ENCODE data around the gene SMIM32. TPM values are rescaled to one million over a fixed set of nuclear protein-coding genes. Genes with fewer than 3 reads are reported as not detected.

SMIM32 gene
- total and polyA plus RNA-seq, 2 experiments from 2014 or later = 0.27 to 0.56 TPM

DNA sequence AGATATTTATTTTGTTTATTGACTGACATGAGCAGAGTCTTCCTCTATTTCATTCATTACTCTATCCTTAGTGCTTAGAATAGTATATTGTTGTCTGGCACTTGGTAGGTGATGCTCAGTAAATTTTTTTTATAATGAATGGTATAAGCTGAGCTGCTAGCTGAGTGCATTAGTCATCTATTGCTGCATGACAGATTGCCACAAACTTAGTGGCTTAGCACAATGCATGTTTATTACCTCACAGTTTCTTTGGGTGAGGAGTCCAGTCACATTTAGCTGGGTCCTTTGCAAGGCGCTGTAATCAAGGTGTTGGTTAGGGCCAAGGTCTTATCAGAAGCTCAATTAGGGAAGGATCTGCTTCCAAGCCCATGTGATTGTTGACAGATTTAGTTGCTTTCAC, 37.2 kb downstream of the SMIM32 start (continued):
- TF ChIP-seq, protein P1, sequence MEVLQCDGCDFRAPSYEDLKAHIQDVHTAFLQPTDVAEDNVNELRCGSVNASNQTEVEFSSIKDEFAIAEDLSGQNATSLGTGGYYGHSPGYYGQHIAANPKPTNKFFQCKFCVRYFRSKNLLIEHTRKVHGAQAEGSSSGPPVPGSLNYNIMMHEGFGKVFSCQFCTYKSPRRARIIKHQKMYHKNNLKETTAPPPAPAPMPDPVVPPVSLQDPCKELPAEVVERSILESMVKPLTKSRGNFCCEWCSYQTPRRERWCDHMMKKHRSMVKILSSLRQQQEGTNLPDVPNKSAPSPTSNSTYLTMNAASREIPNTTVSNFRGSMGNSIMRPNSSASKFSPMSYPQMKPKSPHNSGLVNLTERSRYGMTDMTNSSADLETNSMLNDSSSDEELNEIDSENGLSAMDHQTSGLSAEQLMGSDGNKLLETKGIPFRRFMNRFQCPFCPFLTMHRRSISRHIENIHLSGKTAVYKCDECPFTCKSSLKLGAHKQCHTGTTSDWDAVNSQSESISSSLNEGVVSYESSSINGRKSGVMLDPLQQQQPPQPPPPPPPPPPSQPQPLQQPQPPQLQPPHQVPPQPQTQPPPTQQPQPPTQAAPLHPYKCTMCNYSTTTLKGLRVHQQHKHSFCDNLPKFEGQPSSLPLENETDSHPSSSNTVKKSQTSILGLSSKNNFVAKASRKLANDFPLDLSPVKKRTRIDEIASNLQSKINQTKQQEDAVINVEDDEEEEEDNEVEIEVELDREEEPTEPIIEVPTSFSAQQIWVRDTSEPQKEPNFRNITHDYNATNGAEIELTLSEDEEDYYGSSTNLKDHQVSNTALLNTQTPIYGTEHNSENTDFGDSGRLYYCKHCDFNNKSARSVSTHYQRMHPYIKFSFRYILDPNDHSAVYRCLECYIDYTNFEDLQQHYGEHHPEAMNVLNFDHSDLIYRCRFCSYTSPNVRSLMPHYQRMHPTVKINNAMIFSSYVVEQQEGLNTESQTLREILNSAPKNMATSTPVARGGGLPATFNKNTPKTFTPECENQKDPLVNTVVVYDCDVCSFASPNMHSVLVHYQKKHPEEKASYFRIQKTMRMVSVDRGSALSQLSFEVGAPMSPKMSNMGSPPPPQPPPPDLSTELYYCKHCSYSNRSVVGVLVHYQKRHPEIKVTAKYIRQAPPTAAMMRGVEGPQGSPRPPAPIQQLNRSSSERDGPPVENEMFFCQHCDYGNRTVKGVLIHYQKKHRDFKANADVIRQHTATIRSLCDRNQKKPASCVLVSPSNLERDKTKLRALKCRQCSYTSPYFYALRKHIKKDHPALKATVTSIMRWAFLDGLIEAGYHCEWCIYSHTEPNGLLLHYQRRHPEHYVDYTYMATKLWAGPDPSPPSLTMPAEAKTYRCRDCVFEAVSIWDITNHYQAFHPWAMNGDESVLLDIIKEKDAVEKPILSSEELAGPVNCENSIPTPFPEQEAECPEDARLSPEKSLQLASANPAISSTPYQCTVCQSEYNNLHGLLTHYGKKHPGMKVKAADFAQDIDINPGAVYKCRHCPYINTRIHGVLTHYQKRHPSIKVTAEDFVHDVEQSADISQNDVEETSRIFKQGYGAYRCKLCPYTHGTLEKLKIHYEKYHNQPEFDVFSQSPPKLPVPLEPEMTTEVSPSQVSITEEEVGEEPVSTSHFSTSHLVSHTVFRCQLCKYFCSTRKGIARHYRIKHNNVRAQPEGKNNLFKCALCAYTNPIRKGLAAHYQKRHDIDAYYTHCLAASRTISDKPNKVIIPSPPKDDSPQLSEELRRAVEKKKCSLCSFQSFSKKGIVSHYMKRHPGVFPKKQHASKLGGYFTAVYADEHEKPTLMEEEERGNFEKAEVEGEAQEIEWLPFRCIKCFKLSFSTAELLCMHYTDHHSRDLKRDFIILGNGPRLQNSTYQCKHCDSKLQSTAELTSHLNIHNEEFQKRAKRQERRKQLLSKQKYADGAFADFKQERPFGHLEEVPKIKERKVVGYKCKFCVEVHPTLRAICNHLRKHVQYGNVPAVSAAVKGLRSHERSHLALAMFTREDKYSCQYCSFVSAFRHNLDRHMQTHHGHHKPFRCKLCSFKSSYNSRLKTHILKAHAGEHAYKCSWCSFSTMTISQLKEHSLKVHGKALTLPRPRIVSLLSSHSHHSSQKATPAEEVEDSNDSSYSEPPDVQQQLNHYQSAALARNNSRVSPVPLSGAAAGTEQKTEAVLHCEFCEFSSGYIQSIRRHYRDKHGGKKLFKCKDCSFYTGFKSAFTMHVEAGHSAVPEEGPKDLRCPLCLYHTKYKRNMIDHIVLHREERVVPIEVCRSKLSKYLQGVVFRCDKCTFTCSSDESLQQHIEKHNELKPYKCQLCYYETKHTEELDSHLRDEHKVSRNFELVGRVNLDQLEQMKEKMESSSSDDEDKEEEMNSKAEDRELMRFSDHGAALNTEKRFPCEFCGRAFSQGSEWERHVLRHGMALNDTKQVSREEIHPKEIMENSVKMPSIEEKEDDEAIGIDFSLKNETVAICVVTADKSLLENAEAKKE (CRISPR knock-in tag; IDR thresholded peaks at IDR 0.05) = no peak
- TF ChIP-seq, protein P2, sequence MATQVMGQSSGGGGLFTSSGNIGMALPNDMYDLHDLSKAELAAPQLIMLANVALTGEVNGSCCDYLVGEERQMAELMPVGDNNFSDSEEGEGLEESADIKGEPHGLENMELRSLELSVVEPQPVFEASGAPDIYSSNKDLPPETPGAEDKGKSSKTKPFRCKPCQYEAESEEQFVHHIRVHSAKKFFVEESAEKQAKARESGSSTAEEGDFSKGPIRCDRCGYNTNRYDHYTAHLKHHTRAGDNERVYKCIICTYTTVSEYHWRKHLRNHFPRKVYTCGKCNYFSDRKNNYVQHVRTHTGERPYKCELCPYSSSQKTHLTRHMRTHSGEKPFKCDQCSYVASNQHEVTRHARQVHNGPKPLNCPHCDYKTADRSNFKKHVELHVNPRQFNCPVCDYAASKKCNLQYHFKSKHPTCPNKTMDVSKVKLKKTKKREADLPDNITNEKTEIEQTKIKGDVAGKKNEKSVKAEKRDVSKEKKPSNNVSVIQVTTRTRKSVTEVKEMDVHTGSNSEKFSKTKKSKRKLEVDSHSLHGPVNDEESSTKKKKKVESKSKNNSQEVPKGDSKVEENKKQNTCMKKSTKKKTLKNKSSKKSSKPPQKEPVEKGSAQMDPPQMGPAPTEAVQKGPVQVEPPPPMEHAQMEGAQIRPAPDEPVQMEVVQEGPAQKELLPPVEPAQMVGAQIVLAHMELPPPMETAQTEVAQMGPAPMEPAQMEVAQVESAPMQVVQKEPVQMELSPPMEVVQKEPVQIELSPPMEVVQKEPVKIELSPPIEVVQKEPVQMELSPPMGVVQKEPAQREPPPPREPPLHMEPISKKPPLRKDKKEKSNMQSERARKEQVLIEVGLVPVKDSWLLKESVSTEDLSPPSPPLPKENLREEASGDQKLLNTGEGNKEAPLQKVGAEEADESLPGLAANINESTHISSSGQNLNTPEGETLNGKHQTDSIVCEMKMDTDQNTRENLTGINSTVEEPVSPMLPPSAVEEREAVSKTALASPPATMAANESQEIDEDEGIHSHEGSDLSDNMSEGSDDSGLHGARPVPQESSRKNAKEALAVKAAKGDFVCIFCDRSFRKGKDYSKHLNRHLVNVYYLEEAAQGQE (IDR thresholded peaks at IDR 0.05; ENCODE audit: unreplicated experiment) = no peak

DNA sequence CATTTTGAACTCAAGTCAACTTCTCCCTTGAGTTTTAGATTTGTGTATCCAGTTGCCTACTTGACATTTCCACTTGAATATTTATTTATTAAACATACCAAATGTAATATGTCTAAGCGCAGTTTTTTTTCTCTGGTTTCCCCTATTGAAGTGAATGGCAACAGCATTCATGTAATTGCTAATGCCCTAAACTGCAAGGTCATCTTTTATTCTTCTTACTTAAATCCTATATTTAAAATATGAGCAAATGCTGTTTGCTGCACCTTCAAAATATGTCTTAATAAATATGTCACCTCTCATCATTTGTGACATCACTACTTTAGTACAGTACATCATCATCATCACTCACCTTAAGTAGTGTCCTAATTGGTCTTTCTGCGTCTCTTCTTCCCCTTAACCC, 37.9 kb downstream of the SMIM32 start:
- peaks cover 51% of the 10 kb centered on the region for H3K36me3 Mint-ChIP-seq (ENCODE audit: low read depth)
- H3K4me3 Mint-ChIP-seq = no peak overlapping the region
- H3K79me2 ChIP-seq (replicated peaks; ENCODE audit: insufficient read depth) = peaks cover 84% of the 10 kb centered on the region
- DNase-seq (ENCODE audit: low spot score) = no peak
- no peaks in the 10 kb centered on the region for H3K4me1 ChIP-seq (ENCODE audit: insufficient read depth)
- H3K4me1 Mint-ChIP-seq = peaks cover under 1% of the 10 kb centered on the region; the same call in 2 of the 3 replicates
- H3K27ac ChIP-seq (ENCODE audit: low read depth) = no peak overlapping the region
- H3K27me3 Mint-ChIP-seq (ENCODE audit: insufficient read depth, low read depth, poor library complexity) = no peaks in the 10 kb centered on the region
- no peak overlapping the region for H3K27ac Mint-ChIP-seq
- H3K4me3 ChIP-seq = no peak overlapping the region
- no peaks in the 10 kb centered on the region for H3K27me3 ChIP-seq (ENCODE audit: insufficient read depth)
- H3K36me3 ChIP-seq (ENCODE audit: insufficient read depth) = peaks cover 35% of the 10 kb centered on the region; the same call in 1 of the 2 replicates
- H4K20me1 ChIP-seq (replicated peaks; ENCODE audit: insufficient read depth) = peaks cover 37% of the 10 kb centered on the region
- TF ChIP-seq ZNF331 (CRISPR knock-in tag; IDR thresholded peaks at IDR 0.05; ENCODE audit: low read depth) (no peak), ZNF114 (CRISPR knock-in tag; IDR thresholded peaks at IDR 0.05) (no peak), POLR2AphosphoS5 (IDR thresholded peaks at IDR 0.05; ENCODE audit: low read depth) (no peak)
- TF ChIP-seq, protein P3, sequence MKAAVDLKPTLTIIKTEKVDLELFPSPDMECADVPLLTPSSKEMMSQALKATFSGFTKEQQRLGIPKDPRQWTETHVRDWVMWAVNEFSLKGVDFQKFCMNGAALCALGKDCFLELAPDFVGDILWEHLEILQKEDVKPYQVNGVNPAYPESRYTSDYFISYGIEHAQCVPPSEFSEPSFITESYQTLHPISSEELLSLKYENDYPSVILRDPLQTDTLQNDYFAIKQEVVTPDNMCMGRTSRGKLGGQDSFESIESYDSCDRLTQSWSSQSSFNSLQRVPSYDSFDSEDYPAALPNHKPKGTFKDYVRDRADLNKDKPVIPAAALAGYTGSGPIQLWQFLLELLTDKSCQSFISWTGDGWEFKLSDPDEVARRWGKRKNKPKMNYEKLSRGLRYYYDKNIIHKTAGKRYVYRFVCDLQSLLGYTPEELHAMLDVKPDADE (IDR thresholded peaks at IDR 0.05) = no peak
- H3K4me2 ChIP-seq = no peak overlapping the region
- H3K9me3 Mint-ChIP-seq = peaks cover 6% of the 10 kb centered on the region; the same call in 2 of the 3 replicates
- no peaks in the 10 kb centered on the region for H3F3A ChIP-seq (replicated peaks; ENCODE audit: low read depth)
- no peak overlapping the region for H2AFZ ChIP-seq
- no peak for ATAC-seq
- no peaks in the 10 kb centered on the region for H3K9me2 ChIP-seq (ENCODE audit: insufficient read depth)

All from GM23338 (cell line).